GM19395 (cell line): Measurements from ENCODE around the gene PTGER3.
A peak's percentile ranks its signal among the peaks of the same experiment; 100 is the strongest.

Source experiments
- ATAC-seq: cut with Tn5 transposase; IDR thresholded peaks from one replicate; pipeline ENCODE4 v1.9.1; 2021; ENCODE audit warnings: mild to moderate bottlenecking, moderate library complexity; ENCODE audit not compliant: unreplicated experiment

PTGER3 gene

GRCh38 chr1:71053146-71053545, 5.5 kb upstream of the PTGER3 start:
- ATAC-seq = no peak

- ATAC-seq = peak; percentile 58
Measured at GRCh38 chr1:71049951-71050598, 2.5 kb upstream of the PTGER3 start.

DNA sequence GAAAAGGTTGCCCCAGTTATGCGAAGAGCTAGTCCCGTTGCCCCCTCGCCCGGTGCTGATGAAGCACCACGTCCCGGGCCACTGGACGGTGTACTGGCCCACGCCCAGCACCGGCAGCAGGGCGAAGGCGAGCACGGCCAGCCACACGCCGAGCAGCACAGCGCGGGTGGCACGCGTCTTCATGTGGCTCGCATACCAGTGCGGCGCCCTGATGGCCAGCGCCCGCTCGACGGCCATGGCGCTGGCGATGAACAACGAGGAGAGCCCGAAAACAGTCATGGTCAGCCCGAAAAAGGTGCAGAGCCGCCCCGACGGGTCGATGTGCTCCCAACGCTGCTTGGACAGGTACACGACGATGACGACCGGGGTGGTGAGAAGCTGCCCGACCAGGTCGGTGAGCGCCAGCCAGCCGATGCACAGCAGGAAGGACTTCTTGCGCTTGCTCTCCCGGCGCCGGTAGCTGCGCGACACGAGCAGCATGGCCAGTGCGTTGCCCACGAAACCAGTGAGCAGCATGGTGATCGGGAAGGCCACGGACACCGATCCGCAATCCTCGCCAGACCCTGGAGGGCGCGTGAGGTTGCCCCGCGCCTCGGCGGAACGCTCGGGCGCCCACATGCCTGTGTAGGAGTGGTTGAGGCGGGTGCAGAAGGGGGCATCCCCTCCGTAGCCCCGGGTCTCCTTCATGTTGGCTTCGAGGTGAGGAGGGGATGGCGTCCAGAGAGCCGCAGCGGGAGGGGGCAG, 553 bp downstream of the PTGER3 start:
- ATAC-seq = peak; percentile 36

- no peak for ATAC-seq
Measured at GRCh38 chr1:71045463-71046028, 2.1 kb downstream of the PTGER3 start.

DNA sequence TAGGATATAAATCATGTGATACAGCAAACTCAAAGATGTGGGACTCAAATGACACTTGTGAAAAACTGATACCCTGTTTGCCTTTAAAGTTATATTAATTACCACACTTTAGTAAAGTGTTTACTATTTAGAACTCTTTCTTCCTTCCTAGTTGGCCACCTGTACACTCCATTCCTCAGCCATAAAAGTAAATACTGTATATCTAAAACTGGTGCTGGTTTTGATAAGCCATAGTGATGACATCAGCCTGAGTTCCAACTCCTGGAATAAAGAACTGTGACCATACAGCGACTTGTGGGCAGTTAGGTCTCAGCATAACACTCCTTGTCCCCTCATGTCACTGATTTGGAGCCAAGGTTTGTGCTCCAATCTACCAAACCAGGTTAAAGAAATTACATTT, 2.8 kb downstream of the PTGER3 start:
- ATAC-seq = no peak

DNA sequence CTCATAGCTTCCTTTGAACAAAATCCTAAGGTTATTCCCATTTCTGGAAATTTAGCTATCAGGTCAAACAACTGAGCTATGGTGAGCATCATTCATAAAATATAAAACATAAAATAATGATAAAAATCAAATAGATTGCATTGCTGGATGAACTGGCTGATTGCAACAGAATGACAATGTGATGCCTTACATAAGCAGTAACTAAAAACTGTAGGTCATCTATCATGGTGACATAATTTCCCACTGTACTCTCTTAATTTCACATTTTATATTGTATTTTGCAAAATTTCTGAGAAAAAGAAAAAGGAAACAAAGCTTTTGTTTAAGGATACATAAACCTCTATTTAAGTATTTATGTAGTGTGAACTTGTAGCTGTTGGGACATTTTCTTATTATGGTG, 4.6 kb downstream of the PTGER3 start:
- no peak for ATAC-seq

GRCh38 chr1:71041806-71042205, 5.8 kb downstream of the PTGER3 start:
- no peak for ATAC-seq

DNA sequence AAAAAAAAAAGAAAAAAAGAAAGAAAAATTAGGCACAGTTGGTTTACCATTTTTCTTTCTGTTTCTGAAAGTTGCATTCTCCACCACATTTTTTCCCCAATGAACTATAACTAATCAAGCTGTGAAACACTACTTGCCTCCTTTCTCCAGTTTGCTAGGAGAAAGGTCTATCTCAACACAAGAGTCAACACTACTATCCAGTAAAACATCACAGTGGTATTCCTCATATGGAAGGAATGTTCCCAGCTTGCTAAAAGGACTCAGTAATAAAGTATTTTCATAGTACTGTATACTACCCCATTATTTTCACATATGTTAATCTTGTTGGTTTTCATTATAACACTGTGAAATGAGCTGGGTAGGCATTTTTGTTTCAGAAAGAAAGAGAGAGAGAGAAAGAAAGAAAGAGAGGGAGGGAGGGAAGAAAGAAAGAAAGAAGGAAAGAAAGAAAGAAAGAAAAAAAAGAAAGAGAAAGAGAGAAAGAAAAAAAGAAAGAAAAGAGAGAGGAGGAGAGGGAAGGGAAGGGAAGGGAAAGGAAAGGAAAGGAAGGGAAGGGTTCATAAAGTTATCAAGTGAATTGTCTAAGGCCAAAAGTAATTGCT, 7.9 kb downstream of the PTGER3 start:
- no peak for ATAC-seq

DNA sequence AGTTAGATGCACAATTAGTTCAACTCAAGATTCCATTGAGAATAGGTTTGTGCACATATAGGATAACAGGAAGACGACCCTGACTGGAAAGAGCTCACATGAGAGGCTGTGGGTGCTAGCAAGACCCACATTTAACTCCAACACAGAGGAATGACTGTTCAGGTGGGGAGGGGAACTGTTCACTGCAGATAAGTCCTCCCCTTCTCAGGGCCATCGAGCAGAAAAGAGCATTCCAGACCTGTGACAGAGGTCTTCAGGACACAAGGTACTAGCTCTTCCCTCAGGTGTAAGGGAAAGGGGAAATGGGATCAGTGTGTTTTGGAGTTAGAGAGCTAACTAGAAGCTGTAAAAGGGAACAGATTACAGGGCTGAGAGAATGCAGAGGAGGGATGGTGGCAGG, 8.7 kb downstream of the PTGER3 start:
- ATAC-seq = no peak

- ATAC-seq = no peak
Measured at GRCh38 chr1:71037829-71038620, 9.6 kb downstream of the PTGER3 start.

- no peak for ATAC-seq
Measured at GRCh38 chr1:71037066-71037465, 10.6 kb downstream of the PTGER3 start.

GRCh38 chr1:71033136-71033535, 14.5 kb downstream of the PTGER3 start:
- no peak for ATAC-seq

DNA sequence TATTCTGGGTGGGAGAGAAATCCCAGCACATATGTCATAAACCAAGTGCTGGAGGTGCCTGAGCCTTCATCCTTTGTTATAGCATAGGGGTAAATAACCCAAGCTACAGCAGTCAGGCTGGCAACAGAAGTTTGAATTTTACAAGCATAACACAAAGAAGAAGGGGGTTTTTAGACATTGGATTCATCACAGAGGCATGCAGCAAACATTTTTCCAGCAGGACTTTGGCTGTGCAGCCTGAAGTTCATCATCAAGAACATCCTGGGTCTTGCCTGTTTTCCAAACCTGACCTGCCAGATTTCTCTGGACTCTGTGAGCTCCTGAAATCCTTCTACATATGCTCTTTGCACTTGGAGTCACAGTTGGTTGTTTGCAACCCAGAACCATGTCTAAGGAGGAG, 16.2 kb downstream of the PTGER3 start:
- no peak for ATAC-seq

- no peak for ATAC-seq
Measured at GRCh38 chr1:71030026-71030425, 17.6 kb downstream of the PTGER3 start.

GRCh38 chr1:71028981-71029380, 18.6 kb downstream of the PTGER3 start:
- no peak for ATAC-seq

DNA sequence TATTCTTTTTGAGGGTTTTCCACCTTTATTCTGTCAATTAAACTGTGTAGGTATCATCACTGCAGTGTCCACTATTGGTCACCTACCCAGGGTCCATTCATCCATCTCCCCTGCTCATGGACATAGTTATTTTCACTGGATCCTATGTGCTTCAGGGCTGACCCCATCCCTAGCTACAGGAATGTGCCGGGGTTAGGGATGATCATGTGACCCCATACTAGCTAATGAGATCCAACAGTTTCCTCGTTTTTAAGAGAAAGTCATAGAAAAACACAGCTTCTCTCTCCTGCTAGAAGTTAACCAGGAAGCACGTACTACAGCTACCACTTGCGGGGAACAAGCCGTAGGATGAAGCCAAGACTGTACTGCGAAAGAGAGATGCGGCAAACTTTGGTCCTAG, 19.6 kb downstream of the PTGER3 start:
- ATAC-seq = no peak

DNA sequence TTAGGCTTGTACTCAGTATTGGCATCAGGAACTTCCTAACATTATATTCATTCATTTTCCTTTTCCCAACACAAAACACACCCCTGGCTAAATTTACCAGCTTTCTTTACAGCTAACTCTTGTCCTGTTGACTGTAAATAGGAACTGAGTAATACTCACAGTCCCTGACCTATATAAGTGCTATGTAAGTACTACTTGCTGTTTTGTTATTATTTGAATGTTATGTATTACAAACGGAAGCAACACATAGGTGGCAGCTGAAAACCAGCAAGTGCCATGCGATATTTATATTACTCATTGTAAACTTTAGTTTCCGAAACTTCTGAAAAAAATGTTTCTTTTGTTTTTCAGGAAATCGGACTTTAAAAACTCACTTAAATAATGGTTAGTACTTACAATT, 21.5 kb downstream of the PTGER3 start:
- no peak for ATAC-seq

DNA sequence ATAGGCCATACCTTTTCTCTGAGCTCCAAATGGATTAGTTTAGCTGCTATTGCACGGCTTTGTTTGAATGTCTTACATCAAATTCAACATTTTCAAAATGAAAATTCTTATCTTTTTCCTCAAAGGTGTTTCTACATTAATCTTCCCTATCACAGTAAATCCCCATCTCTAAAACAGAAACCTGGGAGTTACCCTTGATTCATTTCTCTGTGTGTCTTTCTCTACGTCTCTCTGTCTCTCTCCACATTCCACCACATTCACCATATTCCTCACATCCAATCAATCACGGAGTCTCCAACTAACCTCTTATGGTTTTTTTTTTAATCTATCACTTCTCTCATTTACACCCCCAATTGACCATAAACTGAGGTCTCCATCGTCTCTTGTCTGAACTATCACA, 24.1 kb downstream of the PTGER3 start:
- ATAC-seq = no peak

GRCh38 chr1:71019233-71019969, 28.2 kb downstream of the PTGER3 start:
- ATAC-seq = no peak

- no peak for ATAC-seq
Measured at GRCh38 chr1:71018791-71019190, 28.8 kb downstream of the PTGER3 start.
